Cardiac fibroblast (primary cell): ENCODE data around the gene ITGB2.

Source experiments
- DNase-seq, 2 donors: peaks; one replicate each; pipeline versions ENCODE4 v3.0.0 to v3.0.0-alpha.2; 2010; ENCODE audit warnings: low read depth in 2 of 2
- H3K4me3 ChIP-seq, 2 donors: replicated peaks in 1 of 2; 1 replicate in 1 of 2; 2 replicates in 1 of 2; pipeline ENCODE4 v1.5.1; 2011; ENCODE audit warnings: low read depth in 2 of 2, low read length in 2 of 2, mild to moderate bottlenecking in 2 of 2, moderate library complexity in 1 of 2
- CTCF ChIP-seq: IDR thresholded peaks from one replicate; pipeline ENCODE4 v1.5.1; 2011; ENCODE audit warnings: low read depth, mild to moderate bottlenecking, low read length, inconsistent platforms

The ITGB2 gene

GRCh38 chr21:44858291-44858690, 62.4 kb downstream of the ITGB2 start:
- DNase-seq, result no peak
- no peak overlapping the region for H3K4me3 ChIP-seq
- TF ChIP-seq CTCF, result no peak

- no peak for TF ChIP-seq CTCF
- H3K4me3 ChIP-seq, result no peak overlapping the region
- no peak for DNase-seq
Observed at GRCh38 chr21:44857127-44857892, 63.4 kb downstream of the ITGB2 start.

GRCh38 chr21:44856131-44856530, 64.6 kb downstream of the ITGB2 start:
- no peak for DNase-seq
- no peak overlapping the region for H3K4me3 ChIP-seq
- TF ChIP-seq CTCF, result no peak

- H3K4me3 ChIP-seq, result no peak overlapping the region
- no peak for DNase-seq
- no peak for TF ChIP-seq CTCF
Observed at GRCh38 chr21:44855572-44855971, 65.1 kb downstream of the ITGB2 start.

GRCh38 chr21:44854664-44855446, 65.8 kb downstream of the ITGB2 start:
- no peak for DNase-seq
- no peak overlapping the region for H3K4me3 ChIP-seq
- TF ChIP-seq CTCF, result no peak

GRCh38 chr21:44854391-44854663, 66.4 kb downstream of the ITGB2 start:
- no peak for DNase-seq
- no peak for TF ChIP-seq CTCF
- H3K4me3 ChIP-seq, result no peak overlapping the region
